ENCODE measurements around the gene C11orf54.
A peak's percentile ranks its signal among the peaks of the same experiment; 100 is the strongest.
"Not testable (repeated sequence)": the region's sequence is repeated elsewhere in the genome, so short reads cannot be mapped to it uniquely, and the experiment has no call there.

C11orf54 gene

DNA sequence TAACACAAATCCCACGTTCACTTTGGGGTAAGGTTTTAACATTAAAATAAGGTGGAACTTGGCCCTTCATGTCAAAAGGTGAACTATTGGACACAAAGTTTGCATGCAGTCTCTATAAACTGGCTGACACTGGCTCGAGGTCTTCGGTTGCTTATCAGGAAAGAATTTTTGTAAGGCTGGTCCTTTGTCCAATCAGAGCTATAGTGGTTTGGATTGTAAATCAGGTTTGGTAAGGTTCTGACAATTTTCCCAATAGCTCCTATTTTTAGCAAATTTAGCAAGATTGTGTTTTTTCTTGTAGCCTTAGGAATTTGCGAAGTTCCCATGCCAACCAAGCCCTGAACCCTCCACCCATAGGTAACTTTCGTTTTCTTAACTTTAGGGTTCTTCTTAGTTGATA is 25.0 kb downstream of the C11orf54 start:
- no peak for DNase-seq

DNA sequence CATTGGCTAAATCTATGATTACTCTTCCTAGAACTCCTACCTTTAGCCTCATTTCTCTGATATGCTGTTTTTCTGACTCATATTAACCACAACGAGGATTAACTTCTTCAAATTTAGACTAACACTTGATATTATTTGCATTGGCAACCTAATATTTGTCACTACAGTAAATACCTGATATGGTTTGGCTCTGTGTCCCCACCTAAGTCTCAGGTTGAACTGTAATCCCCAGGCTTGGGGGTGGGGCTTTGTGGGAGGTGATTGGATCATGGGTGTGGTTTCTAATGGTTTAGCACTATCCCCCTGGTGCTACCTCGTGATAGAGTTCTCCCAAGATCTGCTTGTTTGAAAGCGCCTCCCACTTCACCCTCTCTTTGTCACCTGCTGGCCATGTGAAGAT is 25.5 kb downstream of the C11orf54 start:
- DNase-seq: no peak

DNA sequence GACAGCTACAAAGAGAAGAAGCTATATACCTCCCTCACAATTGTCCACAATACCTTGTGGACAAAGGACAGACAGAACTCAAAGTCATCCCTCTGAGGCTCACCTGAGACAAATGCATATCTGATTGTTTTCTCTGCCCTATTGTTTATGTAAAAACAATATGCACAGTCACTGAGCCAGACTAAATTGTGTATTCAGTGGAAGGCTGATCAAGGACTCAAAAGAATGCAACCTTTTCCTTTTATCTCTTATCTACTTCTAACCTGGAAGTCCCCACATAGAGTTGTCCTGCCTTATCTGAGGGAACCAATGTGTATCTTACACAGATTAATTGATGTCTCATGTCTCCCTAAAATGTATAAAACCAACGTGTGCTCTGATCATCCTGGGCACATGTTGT is 28.7 kb downstream of the C11orf54 start:
- no peak for DNase-seq

DNA sequence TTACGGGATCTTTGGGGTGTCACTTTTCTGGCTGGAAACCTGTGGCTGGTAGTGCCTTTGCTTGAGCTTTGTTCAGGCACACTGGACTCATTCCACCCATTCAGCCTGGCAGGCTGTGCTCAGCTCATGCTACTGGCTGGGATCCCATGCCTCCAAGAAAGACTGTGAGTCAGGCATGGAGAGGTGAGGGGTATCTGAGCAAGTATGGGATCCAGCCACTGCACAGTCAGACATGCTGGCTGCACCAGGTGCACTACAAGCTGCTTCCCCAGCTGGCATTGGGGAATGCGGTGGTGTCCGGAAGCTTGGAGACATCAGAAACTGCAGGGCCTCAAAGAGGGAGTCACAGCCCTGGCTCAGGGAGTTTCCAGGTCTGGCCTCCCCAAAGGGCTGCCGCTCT is 30.7 kb downstream of the C11orf54 start:
- no peak for DNase-seq

DNA sequence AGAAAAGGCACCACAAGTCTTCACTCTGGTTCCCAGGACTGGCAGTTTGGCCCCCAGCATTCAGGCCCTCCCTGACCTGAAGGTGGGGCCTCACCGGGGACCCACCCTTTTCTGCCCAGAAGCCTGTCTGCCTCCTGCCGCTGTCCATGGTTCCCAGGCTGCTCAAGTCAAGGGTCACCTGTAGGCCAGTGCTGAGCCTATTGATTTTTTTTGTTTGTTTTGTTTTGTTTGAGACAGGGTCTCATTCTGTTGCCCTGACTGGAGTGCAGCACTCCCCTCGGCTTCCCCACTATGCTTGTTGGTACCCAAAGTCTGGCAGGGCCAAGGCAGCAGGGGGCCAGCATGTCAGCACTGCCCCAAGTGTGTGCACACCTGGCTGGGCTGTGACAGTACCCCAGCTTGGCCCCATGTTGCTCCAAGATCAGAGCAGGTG is 31.6 kb downstream of the C11orf54 start:
- DNase-seq: no peak

DNA sequence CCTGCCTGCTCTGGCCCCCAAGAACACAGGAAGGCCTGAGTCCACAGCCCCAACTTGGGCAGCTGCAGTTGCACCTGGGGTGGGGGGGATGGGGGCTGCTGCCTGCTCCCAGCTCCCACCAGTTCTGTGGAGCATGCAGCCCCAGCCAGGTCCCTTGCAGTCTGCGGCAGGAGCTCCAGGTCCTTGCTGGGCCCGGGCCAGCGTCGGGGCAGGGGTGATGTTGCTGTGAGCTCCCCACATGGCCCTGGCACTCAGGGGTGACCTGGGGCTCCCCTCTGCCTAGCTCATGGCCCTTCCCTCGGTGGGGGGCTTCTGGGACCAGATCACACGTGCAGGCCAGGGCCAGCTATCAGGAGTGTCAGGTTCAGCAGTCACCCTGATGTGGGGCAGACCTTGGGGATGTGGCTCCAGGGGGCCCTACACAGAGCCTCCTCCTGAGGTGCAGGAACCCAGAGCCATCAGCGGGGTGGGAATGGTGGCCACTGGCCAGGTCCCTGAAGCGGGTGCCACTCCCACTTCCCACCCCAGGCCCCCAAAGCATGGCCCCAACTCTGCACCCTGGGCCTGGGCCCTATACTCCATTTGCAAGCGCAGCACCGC is 32.2 kb downstream of the C11orf54 start:
- no peak for DNase-seq

DNA sequence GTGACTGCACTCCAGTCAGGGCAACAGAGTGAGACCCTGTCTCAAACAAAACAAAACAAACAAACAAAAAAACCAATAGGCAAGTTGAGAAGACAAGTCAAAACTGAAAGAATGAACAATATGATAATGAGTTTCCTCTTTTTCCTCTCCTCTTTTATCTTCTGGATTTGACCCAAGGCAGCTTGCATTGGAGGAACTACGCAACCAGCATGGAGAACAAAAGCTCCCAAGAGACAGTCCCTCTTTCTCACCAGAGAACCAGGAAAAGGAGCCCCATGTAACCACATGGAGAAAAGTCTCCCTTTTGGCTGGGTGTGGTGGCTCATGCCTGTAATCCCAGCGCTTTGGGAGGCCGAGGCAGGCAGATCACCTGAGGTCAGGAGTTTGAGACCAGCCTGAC is 33.1 kb downstream of the C11orf54 start:
- DNase-seq: not testable (repeated sequence)

DNA sequence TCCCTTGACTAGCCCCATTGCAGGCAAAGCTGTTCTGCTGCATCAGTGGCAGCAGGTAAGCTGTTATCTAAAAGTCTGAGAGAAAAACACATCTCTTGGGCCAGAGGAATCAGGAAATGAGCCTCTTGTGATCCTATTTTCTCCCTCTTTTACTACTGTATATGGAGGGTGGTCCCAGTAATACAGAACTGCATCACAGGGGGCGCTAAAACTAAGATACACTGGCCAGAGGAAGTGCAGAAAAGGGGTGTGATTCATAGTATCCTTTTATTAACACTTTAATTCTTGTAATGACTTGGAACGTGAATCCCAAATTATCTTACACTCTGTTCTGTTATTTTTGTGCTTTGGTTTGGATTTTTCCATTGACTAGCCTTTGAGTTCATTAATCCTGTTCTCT is 33.8 kb downstream of the C11orf54 start:
- no peak for DNase-seq

DNA sequence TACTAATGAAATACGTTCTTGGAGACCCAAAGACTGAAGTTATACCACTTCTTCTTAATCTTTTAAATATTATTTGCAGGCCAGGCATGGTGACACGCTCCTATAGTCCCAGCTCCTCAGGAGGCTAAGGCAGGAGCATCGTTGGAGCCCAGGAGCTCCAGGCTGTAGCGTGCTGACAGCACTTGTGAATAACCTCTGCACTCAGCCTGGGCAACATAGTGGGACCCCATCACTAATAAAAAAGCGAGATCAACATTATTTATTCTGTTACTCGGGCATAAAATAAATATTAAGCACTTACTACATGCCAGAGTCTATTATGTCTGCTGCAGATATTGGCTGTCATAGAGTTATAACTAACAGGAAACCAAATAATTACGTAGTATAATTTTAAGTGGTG is 41.9 kb downstream of the C11orf54 start:
- no peak for DNase-seq

DNA sequence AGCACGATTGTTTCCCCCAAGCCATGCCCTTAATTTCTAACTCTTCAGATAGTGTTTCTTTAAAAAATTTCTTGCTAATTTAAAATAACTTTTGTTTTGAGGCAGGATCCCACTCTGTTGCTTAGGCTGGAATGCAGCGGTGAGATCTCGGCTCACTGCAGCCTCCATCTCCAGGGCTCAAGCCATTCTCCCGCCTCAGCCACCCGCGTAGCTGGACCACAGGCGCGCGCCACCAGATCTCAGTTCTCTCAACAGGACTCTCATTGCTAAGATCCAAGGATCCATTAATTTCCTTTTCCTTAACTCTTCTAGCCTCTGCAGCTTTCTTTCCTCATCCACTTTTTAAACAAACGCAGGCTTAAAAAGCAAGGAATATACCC is 42.3 kb downstream of the C11orf54 start:
- DNase-seq: peak in 1 of 56 donors; percentile 29

DNA sequence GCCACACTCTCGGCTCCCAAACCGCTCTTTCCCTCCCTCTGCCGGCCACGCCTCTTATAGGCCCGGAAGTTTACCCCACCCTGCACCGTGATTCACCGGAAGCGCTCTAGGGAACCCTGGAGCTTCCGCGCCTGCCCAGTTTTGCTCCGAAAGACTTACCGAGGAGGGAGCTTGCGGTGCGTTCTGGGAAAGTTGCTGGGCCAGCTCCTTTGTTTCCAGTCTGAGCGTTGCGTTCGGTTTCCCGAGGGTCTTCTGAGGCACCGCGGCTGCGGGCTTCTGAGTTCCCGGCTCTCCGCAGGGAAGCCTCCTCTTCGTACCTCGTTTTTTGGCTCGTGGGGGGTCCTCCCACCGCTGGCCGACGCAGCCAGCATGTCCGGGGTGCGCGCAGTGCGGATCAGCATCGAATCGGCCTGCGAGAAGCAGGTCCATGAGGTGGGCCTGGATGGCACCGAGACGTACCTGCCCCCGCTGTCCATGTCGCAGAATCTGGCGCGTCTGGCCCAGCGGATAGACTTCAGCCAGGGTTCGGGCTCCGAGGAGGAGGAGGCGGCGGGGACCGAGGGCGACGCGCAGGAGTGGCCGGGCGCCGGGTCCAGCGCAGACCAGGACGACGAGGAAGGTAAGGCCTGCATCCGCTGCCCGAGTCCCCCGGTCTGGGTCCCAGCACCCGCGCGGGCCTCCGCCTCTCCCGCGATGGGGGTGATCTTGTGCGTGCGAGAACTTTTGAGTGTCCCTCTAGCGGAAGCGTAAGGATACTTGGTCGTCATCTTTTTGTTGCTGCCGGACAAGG is 42.9 kb downstream of the C11orf54 start, which contains the start of gene MED17:
TSS of gene MED17 (plus strand) at position 138 of the 790 bp plus-strand sequence. CDS start at position 370, 232 bp downstream.
- peak in 55 of 56 donors; percentile 68 to 97 (median 90) for DNase-seq

DNA sequence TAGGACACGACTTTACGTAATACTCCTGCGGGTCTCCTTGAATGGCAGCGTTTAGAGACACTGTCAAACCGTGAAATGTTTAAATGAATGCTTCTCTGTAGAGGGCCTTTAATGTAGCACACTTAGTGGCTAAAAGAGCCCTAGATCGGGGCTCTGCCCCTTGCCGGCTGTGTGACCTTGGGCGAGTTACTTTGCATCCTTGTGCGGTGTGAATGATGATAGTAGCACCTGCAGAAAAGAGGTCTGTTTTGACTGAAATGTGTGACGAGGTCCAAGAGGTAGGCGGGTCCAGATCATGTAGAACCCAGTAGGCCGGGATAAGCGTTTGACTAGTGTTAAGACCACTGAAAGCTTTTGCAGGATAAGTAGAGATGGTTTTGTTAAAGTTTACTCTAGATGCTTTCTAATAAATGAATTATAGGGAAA is 43.5 kb downstream of the C11orf54 start:
- DNase-seq: peak in 1 of 56 donors; percentile 2

DNA sequence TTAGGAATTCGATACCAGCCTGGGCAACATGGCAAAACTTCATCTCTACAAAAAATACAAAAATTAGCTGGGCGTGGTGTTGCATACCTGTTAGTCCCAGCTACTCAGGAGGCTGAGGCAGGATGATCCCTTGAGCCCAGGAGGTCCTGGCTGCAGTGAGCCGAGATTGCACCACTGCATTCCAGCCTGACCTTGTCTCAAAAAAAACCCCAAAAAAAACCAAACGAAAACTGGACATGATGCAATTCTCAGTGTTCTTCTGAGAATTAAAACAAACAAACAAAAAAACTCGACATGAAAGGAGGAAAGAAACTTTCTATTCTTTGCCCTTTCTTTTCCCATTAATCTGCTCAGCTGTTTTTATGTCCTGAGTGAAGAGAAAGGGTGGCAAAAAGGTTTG is 50.0 kb downstream of the C11orf54 start:
- no peak for DNase-seq

DNA sequence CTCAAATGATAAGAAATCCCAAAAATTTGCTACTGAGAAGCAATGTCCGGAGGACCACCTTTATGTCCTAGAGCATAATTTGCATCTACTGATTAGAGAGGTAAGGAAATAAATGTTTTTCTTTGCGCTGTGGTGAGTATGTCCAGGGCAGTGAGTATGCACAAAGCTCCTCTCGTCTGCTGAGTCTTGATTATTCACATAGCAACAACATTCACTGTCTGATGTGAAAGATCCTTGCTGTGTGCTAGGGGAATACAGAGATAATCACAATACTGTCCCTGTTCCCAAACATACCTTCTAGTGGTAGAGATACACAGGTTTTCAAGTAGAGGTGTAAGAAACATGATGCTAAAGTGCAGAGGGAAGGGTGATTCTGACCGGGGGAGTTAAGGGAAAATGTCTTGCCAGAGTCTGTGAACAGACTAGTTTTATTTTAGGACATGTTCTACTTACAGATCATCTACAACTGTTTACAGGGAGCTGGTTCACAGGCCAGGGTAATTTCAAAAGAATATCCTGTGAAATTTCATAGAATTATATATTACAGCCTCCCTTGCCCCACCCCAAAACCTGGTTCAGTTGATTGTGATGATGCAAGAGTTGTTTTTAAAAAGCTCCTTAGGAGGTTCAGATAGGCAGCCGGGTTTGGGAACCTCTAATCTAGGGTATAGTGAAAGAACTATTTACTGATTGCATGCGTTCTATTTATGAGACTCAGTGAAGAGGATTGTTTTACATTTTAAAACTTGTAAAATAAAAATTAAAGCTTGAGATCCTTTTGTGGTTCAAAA is 55.2 kb downstream of the C11orf54 start:
- no peak for DNase-seq

DNA sequence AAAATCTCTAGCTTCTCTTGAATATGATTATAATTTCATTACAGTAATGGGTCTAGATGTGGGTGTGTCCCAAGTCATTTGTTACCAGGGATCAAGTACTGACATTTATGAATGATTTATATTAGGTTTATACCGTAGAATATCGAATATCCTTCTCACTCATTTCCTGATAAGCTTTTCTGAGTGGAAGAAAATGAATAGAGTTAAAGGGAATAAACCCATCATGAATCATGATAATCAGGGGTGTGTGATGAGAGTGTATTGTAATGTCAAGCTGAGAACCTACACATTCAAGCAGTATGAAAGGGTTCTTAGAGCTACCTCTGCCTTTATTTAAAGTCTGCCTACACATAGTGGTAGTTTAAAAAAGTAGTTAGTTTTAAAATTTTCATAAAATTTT is 59.9 kb downstream of the C11orf54 start:
- no peak for DNase-seq

DNA sequence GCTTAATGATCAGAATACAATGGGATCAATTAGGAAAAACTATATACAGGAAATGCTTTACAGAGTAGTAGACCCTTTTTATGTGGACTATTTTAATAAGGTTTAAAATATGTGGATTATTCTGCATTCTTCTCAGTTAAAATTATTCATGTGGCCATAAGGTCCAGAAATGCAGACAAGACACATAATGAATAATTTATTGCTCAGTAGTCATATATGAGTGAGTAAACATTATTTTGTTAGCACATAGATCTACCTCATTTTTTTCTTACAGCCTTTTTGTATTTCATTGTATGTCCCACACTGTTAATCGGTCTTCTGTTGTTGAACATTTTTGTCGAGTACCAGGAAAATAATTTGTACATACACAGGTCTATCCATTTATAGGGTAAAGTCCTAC is 63.4 kb downstream of the C11orf54 start:
- no peak for DNase-seq

DNA sequence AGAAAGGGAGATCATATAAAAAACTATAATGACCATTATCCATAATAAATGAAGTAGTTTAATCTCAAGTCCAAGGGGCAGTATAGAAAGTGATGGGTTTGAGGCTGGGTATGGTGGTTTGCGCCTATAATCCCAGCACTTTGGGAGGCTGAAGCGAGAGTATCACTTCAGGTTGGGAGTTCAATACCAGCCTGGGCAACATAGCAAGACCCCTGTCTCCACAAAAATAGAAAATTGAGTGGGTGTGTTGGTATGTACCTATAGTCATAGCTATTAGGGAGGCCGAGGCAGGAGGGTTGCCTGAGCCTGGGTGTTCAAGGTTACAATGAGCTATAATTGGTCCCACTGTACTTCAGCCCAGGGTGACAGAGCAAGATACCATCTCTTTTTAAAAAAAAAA is 66.5 kb downstream of the C11orf54 start:
- DNase-seq: no peak

DNA sequence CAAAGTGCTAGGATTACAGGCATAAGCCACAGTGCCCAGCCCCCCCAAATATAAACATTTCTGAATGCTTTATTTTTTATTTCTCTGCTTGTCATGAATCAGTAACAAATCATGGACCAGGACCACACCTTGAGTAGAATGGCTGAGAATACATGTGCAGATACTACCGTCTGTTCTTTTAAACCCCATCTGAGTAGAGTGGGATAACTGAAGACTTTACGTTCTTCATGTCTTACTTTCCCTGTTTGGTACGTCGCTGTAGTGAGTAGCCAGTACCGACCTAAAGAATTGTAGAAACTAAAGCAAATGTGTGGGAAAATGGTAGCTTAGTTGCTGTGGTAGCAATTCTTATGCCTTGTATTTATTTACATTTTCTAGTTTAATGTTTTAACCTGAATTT is 72.5 kb downstream of the C11orf54 start:
- no peak for DNase-seq
